GM12878 (cell line): ENCODE data around the gene APOO. TPM values are rescaled to one million over a fixed set of nuclear protein-coding genes. Genes with fewer than 3 reads are reported as not detected.

Source experiments
- ATAC-seq: fragments of 200-7000 bp; cut with Tn5 transposase; 3 replicates; pipeline ENCODE4 v1.9.1; 2020; ENCODE audit warnings: mild to moderate bottlenecking, moderate library complexity
- BruUV-seq: library from RNA; stranded (reverse); fragments of 400-500 nt; replicated peaks from 2 replicates; lab custom pipeline; 2021; lab: Mats Ljungman, UMichigan
- CTCF ChIA-PET: fragments of 300-600 bp; sonication (Branson Sonifier 250); formaldehyde crosslinking; extraction: SDS; loops from one replicate; lab custom pipeline; 2021; ENCODE audit warnings: inconsistent platforms; lab: Yijun Ruan, JAX
- POLR2A ChIA-PET: fragments of 350-600 bp; formaldehyde crosslinking; extraction: SDS; loops from one replicate; lab custom pipeline; 2021; ENCODE audit warnings: inconsistent platforms; lab: Charles Lee
- RAD21 ChIA-PET: fragments of 300-600 bp; sonication (Branson Sonifier 250); formaldehyde crosslinking; loops from one replicate; lab custom pipeline; 2023; ENCODE audit warnings: antibody characterized with exemption; ENCODE audit not compliant: unreplicated experiment; lab: Charles Lee
- SMC1A ChIA-PET: fragments of 300-600 bp; sonication (Branson Sonifier 250); formaldehyde crosslinking; loops from one replicate; lab custom pipeline; 2023; ENCODE audit not compliant: unreplicated experiment, uncharacterized antibody; lab: Charles Lee
- DNase-seq: peaks from one replicate; pipeline ENCODE4 v3.0.0-alpha.2; 2011; ENCODE audit warnings: low read depth, low spot score
- FAIRE-seq: peaks from 3 replicates; lab custom pipeline; 2011; peaks lifted over from hg19 to GRCh38; lab: Jason Lieb, UNC
- H2AFZ ChIP-seq: 2 replicates; pipeline ENCODE4 v1.6.0; 2011; ENCODE audit warnings: low read depth, low read length, control low read depth; ENCODE audit not compliant: control insufficient read depth
- H3K27ac ChIP-seq: 2 replicates; pipeline ENCODE4 v1.5.1; 2011; ENCODE audit warnings: control low read depth; ENCODE audit not compliant: control insufficient read depth, insufficient read depth
- H3K27me3 ChIP-seq, 2 experiments: replicated peaks in 1 of 2; 2 replicates each; pipeline versions ENCODE4 v1.6.0 to v1.6.1; 2011; ENCODE audit warnings: low read length in 1 of 2; ENCODE audit not compliant: control insufficient read depth in 2 of 2, insufficient read depth in 2 of 2
- H3K36me3 ChIP-seq, 2 experiments: 2 replicates each; pipeline ENCODE4 v1.5.1; 2011; ENCODE audit warnings: low read length in 1 of 2; ENCODE audit not compliant: control insufficient read depth in 2 of 2, insufficient read depth in 2 of 2
- H3K4me1 ChIP-seq: 2 replicates; pipeline ENCODE4 v1.6.1; 2011; ENCODE audit warnings: mild to moderate bottlenecking, low read length, moderate library complexity, mixed read lengths; ENCODE audit not compliant: control insufficient read depth, insufficient read depth
- H3K4me2 ChIP-seq: 2 replicates; pipeline ENCODE4 v1.6.0; 2011; ENCODE audit warnings: control low read depth; ENCODE audit not compliant: control insufficient read depth, insufficient read depth
- H3K4me3 ChIP-seq: fragments of 200-600 bp; sonication (generic); 2 replicates; pipeline ENCODE4 v1.5.1; 2016
- H3K79me2 ChIP-seq: 2 replicates; pipeline ENCODE4 v1.6.0; 2011; ENCODE audit warnings: low read length; ENCODE audit not compliant: control insufficient read depth, insufficient read depth
- H3K9ac ChIP-seq: 2 replicates; pipeline ENCODE4 v1.8.0; 2011; ENCODE audit warnings: low read length, control low read depth, mixed read lengths; ENCODE audit not compliant: control insufficient read depth, insufficient read depth
- H3K9me3 ChIP-seq: replicated peaks from 3 replicates; pipeline ENCODE4 v1.5.1; 2011; ENCODE audit warnings: mild to moderate bottlenecking, low read length; ENCODE audit not compliant: control insufficient read depth, insufficient read depth
- H4K20me1 ChIP-seq: 2 replicates; pipeline ENCODE4 v1.6.0; 2011; ENCODE audit not compliant: control insufficient read depth, insufficient read depth
- CEBPB ChIP-seq, 2 experiments: fragments of 150-350 bp in 1 of 2; IDR thresholded peaks; 2 replicates each; pipeline ENCODE4 v1.6.1; 2012 to 2014; ENCODE audit warnings: low read depth in 2 of 2, low read length in 2 of 2, borderline replicate concordance in 1 of 2, inconsistent platforms in 1 of 2
- EED ChIP-seq: sonication (generic); IDR thresholded peaks from 2 replicates; pipeline ENCODE4 v1.6.1; 2016; ENCODE audit warnings: antibody characterized with exemption, low read depth
- EP300 ChIP-seq, 2 experiments: fragments of 150-350 bp in 1 of 2; IDR thresholded peaks; 2 replicates each; pipeline ENCODE4 v1.6.1; 2011 to 2012; ENCODE audit warnings: low read depth in 2 of 2, low read length in 2 of 2, borderline replicate concordance in 1 of 2, improper control_type of control experiment in 1 of 2, inconsistent platforms in 1 of 2; ENCODE audit not compliant: control insufficient read depth in 1 of 2
- FOXK2 ChIP-seq: fragments of 450-650 bp; IDR thresholded peaks from 2 replicates; pipeline ENCODE4 v1.6.1; 2017; ENCODE audit warnings: mild to moderate bottlenecking, moderate library complexity
- GABPA ChIP-seq: IDR thresholded peaks from 2 replicates; pipeline ENCODE4 v1.6.1; 2014; ENCODE audit warnings: antibody characterized with exemption, low read depth, mild to moderate bottlenecking, inconsistent platforms
- PML ChIP-seq: IDR thresholded peaks from 2 replicates; pipeline ENCODE4 v1.6.1; 2012; ENCODE audit warnings: low read length, inconsistent platforms
- RBBP5 ChIP-seq: fragments of 200-600 bp; sonication (generic); conservative IDR thresholded peaks from 2 replicates; pipeline ENCODE4 v1.6.1; 2016
- SIN3A ChIP-seq: IDR thresholded peaks from 2 replicates; pipeline ENCODE4 v1.6.1; 2012; ENCODE audit warnings: low read depth, low read length, improper control_type of control experiment
- SIX5 ChIP-seq: IDR thresholded peaks from 2 replicates; pipeline ENCODE4 v1.6.1; 2011; ENCODE audit warnings: mild to moderate bottlenecking, low read depth, low read length, moderate library complexity; ENCODE audit not compliant: severe bottlenecking
- SREBF2 ChIP-seq: IDR thresholded peaks from 2 replicates; pipeline ENCODE4 v1.6.1; 2012; ENCODE audit warnings: mild to moderate bottlenecking, low read length
- STAT1 ChIP-seq: fragments of 450-650 bp; conservative IDR thresholded peaks from 2 replicates; pipeline ENCODE4 v1.6.1; 2014; ENCODE audit warnings: antibody characterized with exemption, mild to moderate bottlenecking
- TAF1 ChIP-seq: IDR thresholded peaks from 2 replicates; pipeline ENCODE4 v1.6.1; 2011; ENCODE audit warnings: mild to moderate bottlenecking, low read depth, low read length, borderline replicate concordance
- TBL1XR1 ChIP-seq: IDR thresholded peaks from 2 replicates; pipeline ENCODE4 v1.6.1; 2012; ENCODE audit warnings: low read depth, low read length, improper control_type of control experiment
- ZNF274 ChIP-seq: IDR thresholded peaks from one replicate; pipeline ENCODE4 v1.8.0; 2011; ENCODE audit not compliant: insufficient read length, insufficient read depth
- WGBS: methylation state at CpG from one replicate; pipeline ENCODE4 v1.1.6; 2016; ENCODE audit warnings: low lambda C conversion rate; ENCODE audit not compliant: insufficient replicate concordance, insufficient coverage; ENCODE audit errors: missing lambda C conversion rate; 5-methylcytosine and 5-hydroxymethylcytosine counted together
- in situ Hi-C: fragments of 300-500 bp; cut with MboI; formaldehyde crosslinking; loops from 9 replicates; pipeline ENCODE4 v1.14.3; 2018; ENCODE audit warnings: mixed read lengths
- intact Hi-C: fragments of 100-400 bp; cut with micrococcal nuclease; formaldehyde crosslinking; loops from one replicate; pipeline ENCODE4 v1.14.2; 2022; ENCODE audit not compliant: unreplicated experiment
- polyA plus RNA-seq, 11 experiments: library from polyadenylated mRNA; depleted of rRNA in 4 of 11; unstranded in 6 of 11; stranded (reverse) in 5 of 11; fragments of >200 nt; fragmentation: Nextera tagmentation in 4 of 11; fragmentation: Illumina TruSeq in 1 of 11; extraction: Ambion mirVana in 4 of 11; extraction: Trizol in 1 of 11; gene quantifications; 1 replicate in 1 of 11; 2 replicates in 10 of 11; pipeline versions ENCODE4 v1.2.1 to v1.2.3, GENCODE V29; 2011 to 2016; ENCODE audit warnings: inconsistent platforms in 2 of 11, missing spikeins in 2 of 11, low read depth in 1 of 11
- total RNA-seq, 4 experiments: library from RNA; depleted of rRNA in 3 of 4; stranded (reverse); fragments of >200 nt in 3 of 4; fragmentation: Illumina TruSeq in 1 of 4; extraction: Trizol in 1 of 4; gene quantifications; 2 replicates each; pipeline versions ENCODE4 v1.2.1 to v1.2.3, GENCODE V29; 2013 to 2021
- TF ChIP-seq, protein P1 (sequence below): fragments of 450-650 bp; formaldehyde crosslinking; IDR thresholded peaks from 2 replicates; pipeline ENCODE4 v1.4.0; 2022; ENCODE audit warnings: mild to moderate bottlenecking, moderate library complexity
- TF ChIP-seq, protein P2 (sequence below): IDR thresholded peaks from 2 replicates; pipeline ENCODE4 v1.6.1; 2012; ENCODE audit warnings: mild to moderate bottlenecking, low read depth, low read length
- TF ChIP-seq, protein P3 (sequence below): IDR thresholded peaks from 2 replicates; pipeline ENCODE4 v1.6.1; 2011; ENCODE audit warnings: low read depth, low read length, improper control_type of control experiment, borderline replicate concordance
- TF ChIP-seq, protein P4 (sequence below): IDR thresholded peaks from 2 replicates; pipeline ENCODE4 v1.6.1; 2012; ENCODE audit warnings: low read depth, low read length, improper control_type of control experiment

APOO gene
- total and polyA plus RNA-seq, 10 of the 15 experiments (the other 5 are each of a cell fraction or from before 2014, with no cell fraction given), result 20.7 to 68.7 (median 35.5) TPM

DNA sequence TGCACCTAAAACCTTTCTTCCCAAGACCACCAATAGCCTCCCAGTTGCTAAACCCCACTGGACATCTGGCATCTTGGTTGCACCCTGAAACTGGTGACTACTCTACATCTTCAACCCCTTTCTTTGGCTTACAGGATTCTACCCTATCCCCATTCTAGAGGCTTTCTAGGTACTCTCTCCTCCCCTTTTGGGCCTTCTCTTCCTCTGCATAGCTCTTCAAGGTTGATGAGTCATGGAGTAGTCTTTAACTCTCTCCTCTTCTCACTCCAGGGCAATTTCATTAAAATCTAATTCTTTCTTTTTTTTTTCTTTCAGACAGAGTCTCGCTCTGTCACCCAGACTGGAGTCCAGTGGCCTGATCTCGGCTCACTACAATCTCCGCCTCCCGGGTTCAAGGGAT is 16.8 kb downstream of the APOO start:
- Histone ChIP-seq H3K27me3 (no peaks in the 10 kb centered on the region), H3K36me3 (no peaks in the 10 kb centered on the region), H3K27ac (no peak overlapping the region), H3K4me2 (no peak overlapping the region), H3K9me3 (no peaks in the 10 kb centered on the region; the same call in 2 of the 3 replicates), H2AFZ (no peak overlapping the region), H3K4me3 (no peak overlapping the region), H3K4me1 (no peaks in the 10 kb centered on the region), H3K79me2 (no peaks in the 10 kb centered on the region), H4K20me1 (no peaks in the 10 kb centered on the region), H3K9ac (no peak overlapping the region)
- SMC1A ChIA-PET, result no interaction called here
- in situ Hi-C loops (no loop called here), intact Hi-C loops (no loop called here)
- WGBS, result 87% methylated on average over 4 of the region's 4 CpGs
- POLR2A ChIA-PET, result no interaction called here
- RAD21 ChIA-PET, result no interaction called here
- FAIRE-seq, result no peak
- ATAC-seq, result no peak
- BruUV-seq, result no TSS peak
- no peak for DNase-seq
- CTCF ChIA-PET, result no interaction called here
- TF ChIP-seq EP300 (IDR thresholded peaks at IDR 0.05; ENCODE audit: borderline replicate concordance in 1 of 2, control insufficient read depth in 1 of 2, low read depth in 2 of 2, low read length in 2 of 2) (no peak), FOXK2 (no peak), SREBF2 (no peak), GABPA (no peak), SIX5 (no peak), STAT1 (no peak), TAF1 (no peak), RBBP5 (no peak), TBL1XR1 (no peak), PML (no peak), SIN3A (no peak), CEBPB (IDR thresholded peaks at IDR 0.05; ENCODE audit: borderline replicate concordance in 1 of 2, low read depth in 2 of 2, low read length in 2 of 2) (no peak), ZNF274 (no peak), EED (no peak)
- TF ChIP-seq, protein P1, sequence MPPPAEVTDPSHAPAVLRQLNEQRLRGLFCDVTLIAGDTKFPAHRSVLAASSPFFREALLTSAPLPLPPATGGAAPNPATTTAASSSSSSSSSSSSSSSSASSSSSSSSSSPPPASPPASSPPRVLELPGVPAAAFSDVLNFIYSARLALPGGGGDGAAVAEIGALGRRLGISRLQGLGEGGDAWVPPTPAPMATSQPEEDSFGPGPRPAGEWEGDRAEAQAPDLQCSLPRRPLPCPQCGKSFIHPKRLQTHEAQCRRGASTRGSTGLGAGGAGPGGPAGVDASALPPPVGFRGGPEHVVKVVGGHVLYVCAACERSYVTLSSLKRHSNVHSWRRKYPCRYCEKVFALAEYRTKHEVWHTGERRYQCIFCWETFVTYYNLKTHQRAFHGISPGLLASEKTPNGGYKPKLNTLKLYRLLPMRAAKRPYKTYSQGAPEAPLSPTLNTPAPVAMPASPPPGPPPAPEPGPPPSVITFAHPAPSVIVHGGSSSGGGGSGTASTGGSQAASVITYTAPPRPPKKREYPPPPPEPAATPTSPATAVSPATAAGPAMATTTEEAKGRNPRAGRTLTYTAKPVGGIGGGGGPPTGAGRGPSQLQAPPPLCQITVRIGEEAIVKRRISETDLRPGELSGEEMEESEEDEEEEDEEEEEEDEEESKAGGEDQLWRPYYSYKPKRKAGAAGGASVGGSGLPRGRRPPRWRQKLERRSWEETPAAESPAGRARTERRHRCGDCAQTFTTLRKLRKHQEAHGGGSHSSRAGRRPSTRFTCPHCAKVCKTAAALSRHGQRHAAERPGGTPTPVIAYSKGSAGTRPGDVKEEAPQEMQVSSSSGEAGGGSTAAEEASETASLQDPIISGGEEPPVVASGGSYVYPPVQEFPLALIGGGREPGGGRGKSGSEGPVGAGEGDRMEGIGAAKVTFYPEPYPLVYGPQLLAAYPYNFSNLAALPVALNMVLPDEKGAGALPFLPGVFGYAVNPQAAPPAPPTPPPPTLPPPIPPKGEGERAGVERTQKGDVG (CRISPR knock-in tag), result no peak
- TF ChIP-seq, protein P2, sequence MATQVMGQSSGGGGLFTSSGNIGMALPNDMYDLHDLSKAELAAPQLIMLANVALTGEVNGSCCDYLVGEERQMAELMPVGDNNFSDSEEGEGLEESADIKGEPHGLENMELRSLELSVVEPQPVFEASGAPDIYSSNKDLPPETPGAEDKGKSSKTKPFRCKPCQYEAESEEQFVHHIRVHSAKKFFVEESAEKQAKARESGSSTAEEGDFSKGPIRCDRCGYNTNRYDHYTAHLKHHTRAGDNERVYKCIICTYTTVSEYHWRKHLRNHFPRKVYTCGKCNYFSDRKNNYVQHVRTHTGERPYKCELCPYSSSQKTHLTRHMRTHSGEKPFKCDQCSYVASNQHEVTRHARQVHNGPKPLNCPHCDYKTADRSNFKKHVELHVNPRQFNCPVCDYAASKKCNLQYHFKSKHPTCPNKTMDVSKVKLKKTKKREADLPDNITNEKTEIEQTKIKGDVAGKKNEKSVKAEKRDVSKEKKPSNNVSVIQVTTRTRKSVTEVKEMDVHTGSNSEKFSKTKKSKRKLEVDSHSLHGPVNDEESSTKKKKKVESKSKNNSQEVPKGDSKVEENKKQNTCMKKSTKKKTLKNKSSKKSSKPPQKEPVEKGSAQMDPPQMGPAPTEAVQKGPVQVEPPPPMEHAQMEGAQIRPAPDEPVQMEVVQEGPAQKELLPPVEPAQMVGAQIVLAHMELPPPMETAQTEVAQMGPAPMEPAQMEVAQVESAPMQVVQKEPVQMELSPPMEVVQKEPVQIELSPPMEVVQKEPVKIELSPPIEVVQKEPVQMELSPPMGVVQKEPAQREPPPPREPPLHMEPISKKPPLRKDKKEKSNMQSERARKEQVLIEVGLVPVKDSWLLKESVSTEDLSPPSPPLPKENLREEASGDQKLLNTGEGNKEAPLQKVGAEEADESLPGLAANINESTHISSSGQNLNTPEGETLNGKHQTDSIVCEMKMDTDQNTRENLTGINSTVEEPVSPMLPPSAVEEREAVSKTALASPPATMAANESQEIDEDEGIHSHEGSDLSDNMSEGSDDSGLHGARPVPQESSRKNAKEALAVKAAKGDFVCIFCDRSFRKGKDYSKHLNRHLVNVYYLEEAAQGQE, result no peak
- TF ChIP-seq, protein P3, sequence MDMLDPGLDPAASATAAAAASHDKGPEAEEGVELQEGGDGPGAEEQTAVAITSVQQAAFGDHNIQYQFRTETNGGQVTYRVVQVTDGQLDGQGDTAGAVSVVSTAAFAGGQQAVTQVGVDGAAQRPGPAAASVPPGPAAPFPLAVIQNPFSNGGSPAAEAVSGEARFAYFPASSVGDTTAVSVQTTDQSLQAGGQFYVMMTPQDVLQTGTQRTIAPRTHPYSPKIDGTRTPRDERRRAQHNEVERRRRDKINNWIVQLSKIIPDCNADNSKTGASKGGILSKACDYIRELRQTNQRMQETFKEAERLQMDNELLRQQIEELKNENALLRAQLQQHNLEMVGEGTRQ, result no peak
- TF ChIP-seq, protein P4, sequence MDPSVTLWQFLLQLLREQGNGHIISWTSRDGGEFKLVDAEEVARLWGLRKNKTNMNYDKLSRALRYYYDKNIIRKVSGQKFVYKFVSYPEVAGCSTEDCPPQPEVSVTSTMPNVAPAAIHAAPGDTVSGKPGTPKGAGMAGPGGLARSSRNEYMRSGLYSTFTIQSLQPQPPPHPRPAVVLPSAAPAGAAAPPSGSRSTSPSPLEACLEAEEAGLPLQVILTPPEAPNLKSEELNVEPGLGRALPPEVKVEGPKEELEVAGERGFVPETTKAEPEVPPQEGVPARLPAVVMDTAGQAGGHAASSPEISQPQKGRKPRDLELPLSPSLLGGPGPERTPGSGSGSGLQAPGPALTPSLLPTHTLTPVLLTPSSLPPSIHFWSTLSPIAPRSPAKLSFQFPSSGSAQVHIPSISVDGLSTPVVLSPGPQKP, result no peak
